Body of pancreas (tissue), 4 donors: ENCODE data around the gene ZBTB18. TPM values are rescaled to one million over a fixed set of nuclear protein-coding genes. Genes with fewer than 3 reads are reported as not detected.
A peak's percentile ranks its signal among the peaks of the same experiment; 100 is the strongest.

Source experiments
- ATAC-seq: fragments of 150-250 bp; one replicate; pipeline ENCODE4 v1.9.1; 2016
- DNase-seq, 4 donors: peaks; one replicate each; pipeline ENCODE4 v3.0.0-alpha.2; 2019
- H3K27ac ChIP-seq, 4 donors: fragments of 200-600 bp; sonication (generic); 1 replicate in 3 of 4; 2 replicates in 1 of 4; pipeline versions ENCODE4 v1.5.1 to v1.6.1; 2016 to 2019; ENCODE audit warnings: mild to moderate bottlenecking in 1 of 4, mixed read lengths in 1 of 4, moderate library complexity in 1 of 4
- H3K27me3 ChIP-seq, 2 donors: fragments of 200-600 bp; sonication (generic); one replicate each; pipeline ENCODE4 v1.6.0; 2016; ENCODE audit warnings: mild to moderate bottlenecking in 1 of 2
- H3K36me3 ChIP-seq, 2 donors: fragments of 200-600 bp; sonication (generic); replicated peaks in 1 of 2; 2 replicates each; pipeline ENCODE4 v1.5.1; 2016; ENCODE audit warnings: low read depth in 2 of 2; ENCODE audit not compliant: insufficient read depth in 1 of 2
- H3K4me1 ChIP-seq: fragments of 200-600 bp; sonication (generic); one replicate; pipeline ENCODE4 v1.6.0; 2016
- H3K4me3 ChIP-seq, 2 donors: fragments of 200-600 bp; sonication (generic); 1 replicate in 1 of 2; 2 replicates in 1 of 2; pipeline ENCODE4 v1.5.1; 2016 to 2019
- H3K9me3 ChIP-seq, 3 donors: fragments of 200-600 bp; sonication (generic); 1 replicate in 2 of 3; 2 replicates in 1 of 3; pipeline ENCODE4 v1.5.1; 2016
- POLR2A ChIP-seq, 3 donors: fragments of 450-650 bp; IDR thresholded peaks; one replicate each; pipeline ENCODE4 v1.6.1; 2016; ENCODE audit warnings: antibody characterized with exemption in 3 of 3, mild to moderate bottlenecking in 2 of 3
- WGBS, 2 donors: methylation state at CpG; one replicate each; pipeline ENCODE4 v1.1.5; 2017; 5-methylcytosine and 5-hydroxymethylcytosine counted together
- intact Hi-C: fragments of 100-400 bp; cut with DNase I; formaldehyde crosslinking; loops from one replicate; pipeline ENCODE4 v1.15.1; 2023
- total RNA-seq, 2 donors: library from RNA; depleted of rRNA; stranded (reverse); fragments of >200 nt; gene quantifications; one replicate each; pipeline ENCODE4 v1.1.0, GENCODE V29; 2016
- TF ChIP-seq, protein P1 (sequence below), 7 experiments: fragments of 450-650 bp in 4 of 7; fragments of 200-600 bp in 3 of 7; sonication (generic) in 3 of 7; IDR thresholded peaks; one replicate each; pipeline ENCODE4 v1.5.1; 2016 to 2019; ENCODE audit warnings: antibody characterized with exemption in 7 of 7

The ZBTB18 gene
- total RNA-seq, 2 donors from 2014 or later = 20.4 to 22.6 TPM

DNA sequence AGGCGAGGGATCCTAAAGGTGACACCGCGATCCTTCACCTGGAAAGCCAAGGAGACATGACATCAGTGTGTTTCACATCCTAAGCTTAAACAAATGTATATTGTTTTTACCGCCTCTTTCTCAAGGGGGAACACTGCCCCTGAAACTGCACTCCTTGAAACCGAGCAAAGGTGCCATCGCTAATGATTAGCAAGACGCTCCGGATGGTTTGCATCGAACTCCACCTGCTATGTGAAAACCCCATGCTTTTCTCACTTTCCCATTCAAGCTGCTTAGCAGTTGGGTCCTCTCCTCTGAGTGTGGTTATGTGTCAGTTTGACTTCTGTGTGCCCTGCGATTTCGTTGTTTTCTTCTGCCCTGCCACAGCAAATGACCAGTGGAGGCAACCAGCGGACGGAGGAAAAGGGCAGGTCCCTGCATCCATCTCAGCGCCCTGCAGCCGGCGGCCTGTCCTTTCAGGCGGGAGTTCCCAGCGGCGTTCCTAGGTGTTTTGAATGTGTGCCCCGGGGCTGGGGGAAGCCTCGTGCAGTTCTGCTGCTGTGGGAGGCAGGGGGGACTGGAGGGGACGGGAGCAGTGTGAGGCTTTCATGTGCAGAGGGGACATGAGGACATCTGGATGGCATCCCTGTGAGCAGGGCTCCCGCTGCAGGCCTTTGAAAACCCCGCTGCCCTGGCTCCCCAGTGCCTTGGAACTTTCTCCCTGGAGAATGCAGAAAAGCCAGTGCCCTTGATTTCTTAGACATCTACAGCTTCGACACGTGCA is 16.1 kb downstream of the ZBTB18 start:
- H3K27ac ChIP-seq = no peak overlapping the region
- H3K27me3 ChIP-seq = no peaks in the 10 kb centered on the region
- no peaks in the 10 kb centered on the region for H3K9me3 ChIP-seq
- intact Hi-C loops = no loop called here
- no peak overlapping the region for H3K4me3 ChIP-seq
- H3K4me1 ChIP-seq = peaks cover 27% of the 10 kb centered on the region
- WGBS, 2 donors = 84 to 95% methylated on average over 22 to 26 of the region's 26 CpGs
- no peaks in the 10 kb centered on the region for H3K36me3 ChIP-seq
- TF ChIP-seq, protein P1, sequence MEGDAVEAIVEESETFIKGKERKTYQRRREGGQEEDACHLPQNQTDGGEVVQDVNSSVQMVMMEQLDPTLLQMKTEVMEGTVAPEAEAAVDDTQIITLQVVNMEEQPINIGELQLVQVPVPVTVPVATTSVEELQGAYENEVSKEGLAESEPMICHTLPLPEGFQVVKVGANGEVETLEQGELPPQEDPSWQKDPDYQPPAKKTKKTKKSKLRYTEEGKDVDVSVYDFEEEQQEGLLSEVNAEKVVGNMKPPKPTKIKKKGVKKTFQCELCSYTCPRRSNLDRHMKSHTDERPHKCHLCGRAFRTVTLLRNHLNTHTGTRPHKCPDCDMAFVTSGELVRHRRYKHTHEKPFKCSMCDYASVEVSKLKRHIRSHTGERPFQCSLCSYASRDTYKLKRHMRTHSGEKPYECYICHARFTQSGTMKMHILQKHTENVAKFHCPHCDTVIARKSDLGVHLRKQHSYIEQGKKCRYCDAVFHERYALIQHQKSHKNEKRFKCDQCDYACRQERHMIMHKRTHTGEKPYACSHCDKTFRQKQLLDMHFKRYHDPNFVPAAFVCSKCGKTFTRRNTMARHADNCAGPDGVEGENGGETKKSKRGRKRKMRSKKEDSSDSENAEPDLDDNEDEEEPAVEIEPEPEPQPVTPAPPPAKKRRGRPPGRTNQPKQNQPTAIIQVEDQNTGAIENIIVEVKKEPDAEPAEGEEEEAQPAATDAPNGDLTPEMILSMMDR (IDR thresholded peaks at IDR 0.05) = no peak
- no peak for TF ChIP-seq POLR2A (IDR thresholded peaks at IDR 0.05)
- no peak for ATAC-seq
- DNase-seq = no peak

DNA sequence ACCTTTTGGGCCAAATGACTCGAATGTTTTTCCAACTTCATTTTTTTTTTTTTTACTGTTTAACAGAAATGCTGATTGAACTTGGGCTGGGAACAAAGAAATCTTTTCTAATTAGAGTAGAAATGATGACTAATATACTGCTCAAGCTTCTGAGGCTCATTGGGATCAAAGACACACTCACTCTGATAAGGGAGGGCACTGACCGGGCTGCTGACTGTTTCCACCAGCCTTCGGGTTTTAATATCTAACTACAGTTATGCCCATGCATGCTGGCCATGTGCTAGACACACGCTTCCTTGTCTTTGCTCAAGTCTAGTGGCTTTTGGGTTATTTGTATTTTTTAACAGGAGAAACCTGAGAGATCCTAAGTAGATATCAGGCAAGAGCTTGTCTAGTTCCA is 16.8 kb downstream of the ZBTB18 start:
- ATAC-seq = peak; percentile 76
- WGBS, 2 donors = 34 to 38% methylated on average over 4 of the region's 4 CpGs
- Histone ChIP-seq H3K36me3 (no peaks in the 10 kb centered on the region), H3K4me3 (no peak overlapping the region), H3K27ac (peak overlapping the region in 1 of 4 donors; percentile 33), H3K27me3 (no peaks in the 10 kb centered on the region), H3K9me3 (no peaks in the 10 kb centered on the region), H3K4me1 (peaks cover 27% of the 10 kb centered on the region)
- TF ChIP-seq POLR2A (IDR thresholded peaks at IDR 0.05) = no peak
- TF ChIP-seq, protein P1 (IDR thresholded peaks at IDR 0.05) = no peak
- intact Hi-C loops = no loop called here
- peak in 3 of 4 donors; percentile 32 to 45 (median 41) for DNase-seq

- 94 to 95% methylated on average over 6 of the region's 6 CpGs for WGBS, 2 donors
- Histone ChIP-seq H3K36me3 (no peaks in the 10 kb centered on the region), H3K4me1 (peaks cover 27% of the 10 kb centered on the region), H3K4me3 (no peak overlapping the region), H3K27me3 (no peaks in the 10 kb centered on the region), H3K9me3 (no peaks in the 10 kb centered on the region), H3K27ac (no peak overlapping the region)
- no peak for DNase-seq
- no peak for TF ChIP-seq POLR2A (IDR thresholded peaks at IDR 0.05)
- TF ChIP-seq, protein P1 (IDR thresholded peaks at IDR 0.05) = no peak
- ATAC-seq = no peak
- intact Hi-C loops = no loop called here
These were observed 17.5 kb downstream of the ZBTB18 start for GRCh38 chr1:244068567-244068966.

DNA sequence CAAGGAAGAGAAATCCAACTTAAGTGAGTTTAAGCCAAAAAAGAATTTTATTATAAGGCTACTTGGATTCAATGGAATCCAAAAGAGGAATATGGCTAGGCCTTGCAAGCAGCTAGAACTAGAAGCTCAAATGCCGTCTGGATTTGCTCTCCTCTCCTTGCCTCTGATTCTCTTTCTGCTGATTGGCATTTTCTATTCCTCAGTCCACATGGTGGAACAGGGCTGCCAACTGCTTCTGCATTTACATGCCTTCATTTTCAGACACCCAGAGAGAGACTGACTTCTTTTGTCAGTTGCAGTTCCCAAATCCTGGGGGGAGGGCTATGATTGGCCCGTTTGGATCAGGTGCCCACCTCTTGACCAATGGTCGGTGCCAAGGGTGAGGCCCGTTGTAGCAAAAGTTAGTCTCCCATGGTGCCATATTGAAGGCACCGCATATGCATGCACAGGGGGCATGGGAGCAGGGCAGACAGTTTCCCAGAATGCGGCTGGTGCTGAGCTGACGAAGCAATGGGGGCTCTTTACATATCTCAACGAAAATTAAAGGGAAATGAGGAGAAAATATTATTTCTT is 18.3 kb downstream of the ZBTB18 start:
- 91 to 95% methylated on average over 8 of the region's 8 CpGs for WGBS, 2 donors
- DNase-seq (no peak), ATAC-seq (no peak)
- Histone ChIP-seq H3K36me3 (no peaks in the 10 kb centered on the region), H3K4me1 (peaks cover 27% of the 10 kb centered on the region), H3K27ac (no peak overlapping the region), H3K27me3 (no peaks in the 10 kb centered on the region), H3K9me3 (no peaks in the 10 kb centered on the region), H3K4me3 (no peak overlapping the region)
- no peak for TF ChIP-seq POLR2A (IDR thresholded peaks at IDR 0.05)
- TF ChIP-seq, protein P1 (IDR thresholded peaks at IDR 0.05) = no peak
- intact Hi-C loops = no loop called here
